Activated CD4-positive, alpha-beta T cell treated with anti-CD3 and anti-CD28 coated beads, Interleukin-2, amount 10 ng/mL, durations not matched to agents 7 days and 5 days (primary cell): ENCODE results near the gene KCNK6. TPM values are rescaled to one million over a fixed set of nuclear protein-coding genes. Genes with fewer than 3 reads are reported as not detected.
A peak's percentile ranks its signal among the peaks of the same experiment; 100 is the strongest.

Experiments
- CTCF ChIA-PET: fragments of 350-600 bp; sonication (Branson Sonifier 250); formaldehyde crosslinking; loops from one replicate; lab custom pipeline; 2021; ENCODE audit warnings: antibody characterized with exemption; lab: Charles Lee
- POLR2A ChIA-PET: fragments of 350-600 bp; sonication (Branson Sonifier 250); formaldehyde crosslinking; loops from one replicate; lab custom pipeline; 2021; ENCODE audit warnings: antibody characterized with exemption; lab: Charles Lee
- DNase-seq: peaks from one replicate; pipeline ENCODE4 v3.0.0-alpha.2; 2020
- H3K27ac Mint-ChIP-seq: one replicate; pipeline ENCODE4 v1.8.0; 2021; ENCODE audit warnings: mild to moderate bottlenecking, moderate library complexity, mixed read lengths
- H3K27me3 Mint-ChIP-seq: one replicate; pipeline ENCODE4 v1.8.0; 2021; ENCODE audit warnings: mixed read lengths
- H3K36me3 Mint-ChIP-seq: one replicate; pipeline ENCODE4 v1.8.0; 2021; ENCODE audit warnings: low read depth, mixed read lengths
- H3K4me1 Mint-ChIP-seq: one replicate; pipeline ENCODE4 v1.8.0; 2021; ENCODE audit warnings: mixed read lengths
- H3K4me3 Mint-ChIP-seq: one replicate; pipeline ENCODE4 v1.8.0; 2021; ENCODE audit warnings: mild to moderate bottlenecking, moderate library complexity, mixed read lengths
- H3K9me3 Mint-ChIP-seq: one replicate; pipeline ENCODE4 v1.8.0; 2021; ENCODE audit warnings: mixed read lengths
- total RNA-seq, 2 experiments: library from RNA; stranded (reverse); gene quantifications; one replicate each; pipeline ENCODE4 v1.2.3, GENCODE V29; 2021

KCNK6 gene
- total RNA-seq = 10 to 100 TPM; 12.6 to 14.0 TPM

GRCh38 chr19:38319421-38320258, at the start of gene KCNK6:
KCNK6 (plus strand) TSS chr19:38319845; CDS start chr19:38319951, 106 bp downstream.
- H3K36me3 Mint-ChIP-seq = peaks cover 7% of the 10 kb centered on the region
- no peaks in the 10 kb centered on the region for H3K27me3 Mint-ChIP-seq
- peak; percentile 55 for DNase-seq
- H3K9me3 Mint-ChIP-seq = no peaks in the 10 kb centered on the region
- ChIA-PET POLR2A (interaction anchor here (1.0 kb wide), 1 partner anchor 11 kb away, joined by 4 read pairs; no protein-coding TSS in a partner anchor), CTCF (interaction anchor here (1.0 to 3.7 kb wide), 6 partner anchors 9 to 159 kb away, joined by 3 to 10 read pairs (median 6); partner anchors contain the start of genes CATSPERG and FAM98C)
- H3K4me3 Mint-ChIP-seq = peak within 1 kb of the TSS; percentile 82
- H3K27ac Mint-ChIP-seq = peak within 1 kb of the TSS; percentile 75
- peaks cover 55% of the 10 kb centered on the region for H3K4me1 Mint-ChIP-seq

GRCh38 chr19:38270587-38271167, 49.0 kb upstream of the KCNK6 start:
- ChIA-PET POLR2A (no interaction called here), CTCF (interaction anchor here (1.0 kb wide), 1 partner anchor 10 kb away, joined by 3 read pairs; no protein-coding TSS in a partner anchor)
- Mint-ChIP-seq H3K36me3 (no peaks in the 10 kb centered on the region), H3K4me1 (peaks cover 6% of the 10 kb centered on the region), H3K27me3 (no peaks in the 10 kb centered on the region), H3K9me3 (no peaks in the 10 kb centered on the region), H3K27ac (no peak overlapping the region), H3K4me3 (no peak overlapping the region)
- no peak for DNase-seq

DNA sequence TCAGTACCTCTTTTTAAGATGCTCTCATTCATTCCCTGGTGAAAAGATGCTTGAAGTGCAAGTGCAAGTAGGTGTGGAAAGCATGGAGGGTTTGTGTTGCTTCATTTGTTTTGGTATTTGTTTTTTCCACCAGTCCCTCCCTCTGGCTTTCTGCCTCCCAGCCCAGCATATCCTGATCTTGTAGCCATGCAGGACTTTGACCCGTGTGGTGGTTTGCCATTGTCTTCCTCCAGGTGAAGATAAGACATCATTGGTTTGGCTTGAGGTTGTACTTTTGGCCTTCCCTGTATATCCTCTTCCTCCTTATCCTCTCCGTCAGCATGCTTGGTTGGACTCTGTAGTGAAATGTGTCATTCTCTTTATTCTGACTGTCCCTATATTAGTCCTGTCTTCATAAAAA, 46.1 kb upstream of the KCNK6 start:
- Mint-ChIP-seq H3K27me3 (no peaks in the 10 kb centered on the region), H3K36me3 (no peaks in the 10 kb centered on the region), H3K4me1 (no peaks in the 10 kb centered on the region), H3K9me3 (no peaks in the 10 kb centered on the region), H3K4me3 (no peak overlapping the region), H3K27ac (no peak overlapping the region)
- ChIA-PET POLR2A (no interaction called here), CTCF (interaction anchor here (1.3 kb wide), 1 partner anchor 121 kb away, joined by 3 read pairs; no protein-coding TSS in a partner anchor)
- DNase-seq = no peak

GRCh38 chr19:38274739-38275138, 44.9 kb upstream of the KCNK6 start:
- POLR2A ChIA-PET = interaction anchor here (0.6 kb wide), 1 partner anchor 9 kb away, joined by 3 read pairs; no protein-coding TSS in a partner anchor
- Mint-ChIP-seq H3K27ac (no peak overlapping the region), H3K27me3 (no peaks in the 10 kb centered on the region), H3K4me3 (no peak overlapping the region), H3K36me3 (no peaks in the 10 kb centered on the region), H3K9me3 (no peaks in the 10 kb centered on the region), H3K4me1 (no peaks in the 10 kb centered on the region)
- CTCF ChIA-PET = interaction anchor here (1.3 to 4.2 kb wide), 2 partner anchors 10 to 120 kb away, joined by 3 to 19 read pairs; partner anchors contain the start of gene SPINT2
- no peak for DNase-seq

GRCh38 chr19:38276942-38277517, 42.6 kb upstream of the KCNK6 start:
- ChIA-PET POLR2A (no interaction called here), CTCF (interaction anchor here (4.2 kb wide), 1 partner anchor 12 kb away, joined by 19 read pairs; the partner anchor contains the start of gene SPINT2)
- H3K36me3 Mint-ChIP-seq = no peaks in the 10 kb centered on the region

DNA sequence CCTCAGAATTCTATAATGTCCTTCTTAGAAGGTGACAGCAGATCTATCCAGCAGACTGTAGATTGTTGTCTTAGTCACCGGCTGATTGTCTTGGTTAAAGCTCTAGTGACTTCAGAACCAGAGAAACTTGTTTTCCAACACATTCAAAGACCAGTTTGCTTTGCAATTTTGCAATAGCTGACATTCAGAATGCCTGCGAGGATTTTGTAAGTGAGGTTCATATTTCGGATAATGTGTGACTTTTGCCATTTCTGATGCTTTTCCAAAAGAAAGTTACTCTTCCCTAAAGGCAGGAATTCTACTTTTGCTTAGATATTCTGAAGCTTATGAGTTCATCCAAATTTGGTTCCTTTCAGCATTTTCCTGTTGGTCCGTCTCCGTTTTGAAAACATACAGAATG, 42.1 kb upstream of the KCNK6 start:
- H3K27me3 Mint-ChIP-seq = no peaks in the 10 kb centered on the region
- H3K27ac Mint-ChIP-seq = no peak overlapping the region
- no peak for DNase-seq
- no peaks in the 10 kb centered on the region for H3K9me3 Mint-ChIP-seq
- no peak overlapping the region for H3K4me3 Mint-ChIP-seq
- POLR2A ChIA-PET = no interaction called here
- CTCF ChIA-PET = interaction anchor here (4.2 kb wide), 1 partner anchor 13 kb away, joined by 19 read pairs; the partner anchor contains the start of gene SPINT2
- peaks cover 10% of the 10 kb centered on the region for H3K4me1 Mint-ChIP-seq
- H3K36me3 Mint-ChIP-seq = no peaks in the 10 kb centered on the region

More at GRCh38 chr19:38276942-38277517, 42.6 kb upstream of the KCNK6 start:
- H3K27me3 Mint-ChIP-seq = no peaks in the 10 kb centered on the region
- no peak for DNase-seq
- H3K4me3 Mint-ChIP-seq = no peak overlapping the region
- no peak overlapping the region for H3K27ac Mint-ChIP-seq
- H3K9me3 Mint-ChIP-seq = no peaks in the 10 kb centered on the region
- H3K4me1 Mint-ChIP-seq = peaks cover 5% of the 10 kb centered on the region

GRCh38 chr19:38277969-38278680, 41.5 kb upstream of the KCNK6 start:
- ChIA-PET POLR2A (no interaction called here), CTCF (interaction anchor here (4.2 kb wide), 1 partner anchor 13 kb away, joined by 19 read pairs; the partner anchor contains the start of gene SPINT2)
- Mint-ChIP-seq H3K4me1 (peaks cover 13% of the 10 kb centered on the region), H3K9me3 (no peaks in the 10 kb centered on the region), H3K27ac (no peak overlapping the region), H3K36me3 (no peaks in the 10 kb centered on the region), H3K27me3 (no peaks in the 10 kb centered on the region), H3K4me3 (no peak overlapping the region)
- no peak for DNase-seq

GRCh38 chr19:38278751-38279150, 40.9 kb upstream of the KCNK6 start:
- Mint-ChIP-seq H3K4me3 (no peak overlapping the region), H3K27ac (no peak overlapping the region), H3K36me3 (no peaks in the 10 kb centered on the region), H3K4me1 (peaks cover 13% of the 10 kb centered on the region), H3K27me3 (no peaks in the 10 kb centered on the region), H3K9me3 (no peaks in the 10 kb centered on the region)
- POLR2A ChIA-PET = no interaction called here
- DNase-seq = no peak
- CTCF ChIA-PET = no interaction called here

GRCh38 chr19:38280030-38280921, 39.4 kb upstream of the KCNK6 start:
- no peaks in the 10 kb centered on the region for H3K36me3 Mint-ChIP-seq
- POLR2A ChIA-PET = no interaction called here
- H3K27me3 Mint-ChIP-seq = no peaks in the 10 kb centered on the region
- no peaks in the 10 kb centered on the region for H3K9me3 Mint-ChIP-seq
- peaks cover 15% of the 10 kb centered on the region for H3K4me1 Mint-ChIP-seq
- DNase-seq = no peak
- no peak overlapping the region for H3K27ac Mint-ChIP-seq
- H3K4me3 Mint-ChIP-seq = no peak overlapping the region
- CTCF ChIA-PET = interaction anchor here (0.7 kb wide), 1 partner anchor 10 kb away, joined by 3 read pairs; no protein-coding TSS in a partner anchor

DNA sequence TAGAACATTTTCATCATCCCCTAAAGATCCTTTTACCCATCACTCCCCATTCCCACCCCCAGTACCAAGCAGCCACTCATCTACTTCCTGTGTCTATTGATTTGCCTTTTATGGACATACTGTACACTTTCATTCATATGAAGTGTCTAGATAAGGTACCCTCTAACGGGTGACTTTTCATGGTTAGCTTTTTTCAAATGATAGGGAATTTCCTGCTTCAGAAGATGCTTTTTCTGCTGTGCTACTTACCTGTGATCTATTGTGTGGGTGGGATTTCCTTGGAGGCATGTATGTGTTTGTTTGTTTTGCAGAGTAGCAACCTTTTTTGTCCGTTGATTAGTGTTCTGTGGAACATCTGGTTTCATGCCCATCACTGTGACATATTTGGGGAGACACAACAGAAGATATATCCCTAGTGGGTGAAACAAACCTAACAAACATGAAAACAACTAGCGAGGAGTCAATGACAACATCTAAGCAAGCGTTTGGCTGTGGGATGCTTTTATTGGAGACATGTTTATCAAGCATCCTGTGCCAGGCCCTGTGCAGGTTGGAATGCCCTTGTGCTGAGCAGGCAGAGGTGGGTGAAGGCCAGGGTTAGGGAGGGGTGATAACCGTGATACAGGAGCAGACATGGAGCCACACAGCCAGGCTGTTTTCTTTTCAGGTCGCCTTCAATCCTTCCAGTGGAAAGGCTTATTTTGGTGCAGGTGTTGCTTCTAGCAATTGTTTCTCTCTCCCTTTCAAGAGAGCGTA, 37.7 kb upstream of the KCNK6 start:
- Mint-ChIP-seq H3K27ac (peak overlapping the region; percentile 19), H3K27me3 (no peaks in the 10 kb centered on the region), H3K4me1 (peaks cover 15% of the 10 kb centered on the region), H3K36me3 (no peaks in the 10 kb centered on the region), H3K9me3 (no peaks in the 10 kb centered on the region), H3K4me3 (no peak overlapping the region)
- DNase-seq = no peak
- POLR2A ChIA-PET = no interaction called here
- CTCF ChIA-PET = interaction anchor here (0.6 kb wide), 3 partner anchors 14 to 188 kb away, joined by 3 to 5 read pairs (median 3); no protein-coding TSS in a partner anchor

DNA sequence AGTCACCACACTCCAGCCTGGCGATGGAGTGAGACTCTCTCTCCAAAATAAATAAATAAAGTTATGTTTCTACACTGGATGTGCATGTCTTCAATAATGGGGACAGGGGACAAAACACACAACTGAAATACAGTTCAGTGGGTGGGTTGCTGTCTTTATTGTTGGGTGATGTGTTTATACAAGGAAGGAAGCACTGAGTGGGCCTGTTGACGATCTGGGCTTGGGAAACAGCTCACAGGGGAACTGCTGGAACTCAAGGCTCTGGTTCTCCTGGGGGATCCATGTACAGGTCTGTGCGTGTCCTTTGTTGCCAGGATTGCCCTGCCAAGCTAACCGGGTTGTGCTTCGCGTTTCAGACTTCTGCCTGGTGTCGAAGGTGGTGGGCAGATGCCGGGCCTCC, 36.4 kb upstream of the KCNK6 start:
- Mint-ChIP-seq H3K4me1 (peaks cover 15% of the 10 kb centered on the region), H3K27me3 (no peaks in the 10 kb centered on the region), H3K36me3 (no peaks in the 10 kb centered on the region), H3K9me3 (no peaks in the 10 kb centered on the region), H3K4me3 (no peak overlapping the region), H3K27ac (no peak overlapping the region)
- CTCF ChIA-PET = interaction anchor here (1.1 kb wide), 1 partner anchor 39 kb away, joined by 4 read pairs; no protein-coding TSS in a partner anchor
- POLR2A ChIA-PET = no interaction called here
- no peak for DNase-seq
